ENCODE results near the gene SERPINB7. TPM values are rescaled to one million over a fixed set of nuclear protein-coding genes. Genes with fewer than 3 reads are reported as not detected.

Gene SERPINB7
- polyA plus RNA-seq, 1 experiment: 28.1 TPM

DNA sequence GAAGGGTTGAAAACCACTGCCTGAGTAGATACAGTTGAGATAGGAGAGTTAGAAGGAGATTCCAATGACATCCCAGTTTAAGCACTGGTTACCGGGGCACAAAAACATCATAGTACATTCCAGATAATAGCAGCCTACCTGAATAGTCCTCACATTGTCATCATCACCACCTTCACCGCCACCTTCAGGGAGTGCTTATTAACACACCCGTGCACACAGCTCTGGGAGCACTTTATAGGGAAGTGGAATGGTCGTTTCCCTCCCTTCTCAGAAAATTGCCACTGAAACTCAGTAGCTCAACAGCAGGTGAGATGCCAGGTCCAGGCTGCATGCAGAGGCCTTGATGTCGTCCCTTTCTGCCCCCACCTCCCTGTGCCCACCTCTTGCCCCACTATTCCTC, 8.2 kb downstream of the SERPINB7 start:
- ChIA-PET CTCF (interaction anchor here (1.6 kb wide), 1 partner anchor 20 kb away, joined by 3 read pairs; no protein-coding TSS in a partner anchor), POLR2A (no interaction called here)
- no peak for DNase-seq (ENCODE audit: low read depth, low spot score)
- no peaks in the 10 kb centered on the region for H3K9me3 ChIP-seq (ENCODE audit: control insufficient read depth, insufficient read depth, low read length)
- H3K27ac ChIP-seq (ENCODE audit: low read depth, low read length): no peak overlapping the region
- TF ChIP-seq, protein P1, sequence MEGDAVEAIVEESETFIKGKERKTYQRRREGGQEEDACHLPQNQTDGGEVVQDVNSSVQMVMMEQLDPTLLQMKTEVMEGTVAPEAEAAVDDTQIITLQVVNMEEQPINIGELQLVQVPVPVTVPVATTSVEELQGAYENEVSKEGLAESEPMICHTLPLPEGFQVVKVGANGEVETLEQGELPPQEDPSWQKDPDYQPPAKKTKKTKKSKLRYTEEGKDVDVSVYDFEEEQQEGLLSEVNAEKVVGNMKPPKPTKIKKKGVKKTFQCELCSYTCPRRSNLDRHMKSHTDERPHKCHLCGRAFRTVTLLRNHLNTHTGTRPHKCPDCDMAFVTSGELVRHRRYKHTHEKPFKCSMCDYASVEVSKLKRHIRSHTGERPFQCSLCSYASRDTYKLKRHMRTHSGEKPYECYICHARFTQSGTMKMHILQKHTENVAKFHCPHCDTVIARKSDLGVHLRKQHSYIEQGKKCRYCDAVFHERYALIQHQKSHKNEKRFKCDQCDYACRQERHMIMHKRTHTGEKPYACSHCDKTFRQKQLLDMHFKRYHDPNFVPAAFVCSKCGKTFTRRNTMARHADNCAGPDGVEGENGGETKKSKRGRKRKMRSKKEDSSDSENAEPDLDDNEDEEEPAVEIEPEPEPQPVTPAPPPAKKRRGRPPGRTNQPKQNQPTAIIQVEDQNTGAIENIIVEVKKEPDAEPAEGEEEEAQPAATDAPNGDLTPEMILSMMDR (IDR thresholded peaks at IDR 0.05; ENCODE audit: low read depth, low read length): no peak
- no peaks in the 10 kb centered on the region for H3K27me3 ChIP-seq (ENCODE audit: control insufficient read depth, insufficient read depth, low read length)
- H3K4me3 ChIP-seq (ENCODE audit: low read depth, low read length): no peak overlapping the region

GRCh38 chr18:63784787-63785452, 9.7 kb downstream of the SERPINB7 start:
- POLR2A ChIA-PET: no interaction called here
- H3K9me3 ChIP-seq (ENCODE audit: control insufficient read depth, insufficient read depth, low read length): no peaks in the 10 kb centered on the region
- H3K27ac ChIP-seq (ENCODE audit: low read depth, low read length): no peak overlapping the region
- TF ChIP-seq, protein P1 (IDR thresholded peaks at IDR 0.05; ENCODE audit: low read depth, low read length): no peak
- H3K27me3 ChIP-seq (ENCODE audit: control insufficient read depth, insufficient read depth, low read length): no peaks in the 10 kb centered on the region
- no peak overlapping the region for H3K4me3 ChIP-seq (ENCODE audit: low read depth, low read length)
- CTCF ChIA-PET: interaction anchor here (1.1 to 1.6 kb wide), 2 partner anchors 43 to 210 kb away, joined by 3 to 4 read pairs; no protein-coding TSS in a partner anchor
- DNase-seq (ENCODE audit: low read depth, low spot score): no peak

GRCh38 chr18:63787673-63788072, 12.5 kb downstream of the SERPINB7 start:
- CTCF ChIA-PET: interaction anchor here (1.0 kb wide), 1 partner anchor 56 kb away, joined by 4 read pairs; no protein-coding TSS in a partner anchor
- no peaks in the 10 kb centered on the region for H3K9me3 ChIP-seq (ENCODE audit: control insufficient read depth, insufficient read depth, low read length)

GRCh38 chr18:63788447-63789096, 13.4 kb downstream of the SERPINB7 start:
- no peak overlapping the region for H3K4me3 ChIP-seq (ENCODE audit: low read depth, low read length)
- H3K27ac ChIP-seq (ENCODE audit: low read depth, low read length): no peak overlapping the region
- H3K27me3 ChIP-seq (ENCODE audit: control insufficient read depth, insufficient read depth, low read length): no peaks in the 10 kb centered on the region
- no peaks in the 10 kb centered on the region for H3K9me3 ChIP-seq (ENCODE audit: control insufficient read depth, insufficient read depth, low read length)
- ChIA-PET CTCF (interaction anchor here (1.0 kb wide), 1 partner anchor 55 kb away, joined by 4 read pairs; no protein-coding TSS in a partner anchor), POLR2A (no interaction called here)
- DNase-seq (ENCODE audit: low read depth, low spot score): peak; percentile 58
- TF ChIP-seq, protein P1 (IDR thresholded peaks at IDR 0.05; ENCODE audit: low read depth, low read length): no peak

More at GRCh38 chr18:63787673-63788072, 12.5 kb downstream of the SERPINB7 start:
- DNase-seq (ENCODE audit: low read depth, low spot score): no peak
- H3K4me3 ChIP-seq (ENCODE audit: low read depth, low read length): no peak overlapping the region
- H3K27me3 ChIP-seq (ENCODE audit: control insufficient read depth, insufficient read depth, low read length): no peaks in the 10 kb centered on the region
- no peak overlapping the region for H3K27ac ChIP-seq (ENCODE audit: low read depth, low read length)
- POLR2A ChIA-PET: no interaction called here
- TF ChIP-seq, protein P1 (IDR thresholded peaks at IDR 0.05; ENCODE audit: low read depth, low read length): no peak

GRCh38 chr18:63789327-63789726, 14.1 kb downstream of the SERPINB7 start:
- ChIA-PET CTCF (interaction anchor here (1.2 kb wide), 1 partner anchor 11 kb away, joined by 4 read pairs; no protein-coding TSS in a partner anchor), POLR2A (no interaction called here)
- Histone ChIP-seq H3K27ac (ENCODE audit: low read depth, low read length) (no peak overlapping the region), H3K27me3 (ENCODE audit: control insufficient read depth, insufficient read depth, low read length) (no peaks in the 10 kb centered on the region), H3K9me3 (ENCODE audit: control insufficient read depth, insufficient read depth, low read length) (no peaks in the 10 kb centered on the region), H3K4me3 (ENCODE audit: low read depth, low read length) (no peak overlapping the region)
- DNase-seq (ENCODE audit: low read depth, low spot score): no peak
- TF ChIP-seq, protein P1 (IDR thresholded peaks at IDR 0.05; ENCODE audit: low read depth, low read length): no peak

Data from AG04450 (cell line).